ENCODE results near the gene TLK2.
"Not testable (repeated sequence)": the region's sequence is repeated elsewhere in the genome, so short reads cannot be mapped to it uniquely, and the experiment has no call there.

The TLK2 gene

GRCh38 chr17:62490990-62491389, 12.4 kb downstream of the TLK2 start:
- H3K4me3 ChIP-seq (ENCODE audit: low read depth, low read length); in situ Hi-C loops (cut with HindIII; ENCODE audit: low pct_ligation_motif_present, low sequenced_read_pairs); DNase-seq; H3K27me3 ChIP-seq (replicated peaks); H3K36me3 ChIP-seq (replicated peaks); H3K27ac ChIP-seq: not testable (repeated sequence)

- H3K4me3 ChIP-seq (ENCODE audit: low read depth, low read length); H3K27me3 ChIP-seq (replicated peaks); H3K27ac ChIP-seq; in situ Hi-C loops (cut with HindIII; ENCODE audit: low pct_ligation_motif_present, low sequenced_read_pairs); DNase-seq; H3K36me3 ChIP-seq (replicated peaks): not testable (repeated sequence)
These were observed 14.5 kb downstream of the TLK2 start for GRCh38 chr17:62493049-62493655.

GRCh38 chr17:62494073-62494472, 15.4 kb downstream of the TLK2 start:
- in situ Hi-C loops (cut with HindIII; ENCODE audit: low pct_ligation_motif_present, low sequenced_read_pairs); H3K36me3 ChIP-seq (replicated peaks); DNase-seq; H3K4me3 ChIP-seq (ENCODE audit: low read depth, low read length); H3K27me3 ChIP-seq (replicated peaks); H3K27ac ChIP-seq: not testable (repeated sequence)

GRCh38 chr17:62496344-62496743, 17.7 kb downstream of the TLK2 start:
- H3K4me3 ChIP-seq (ENCODE audit: low read depth, low read length); H3K27ac ChIP-seq; in situ Hi-C loops (cut with HindIII; ENCODE audit: low pct_ligation_motif_present, low sequenced_read_pairs); H3K27me3 ChIP-seq (replicated peaks); DNase-seq; H3K36me3 ChIP-seq (replicated peaks): not testable (repeated sequence)

- in situ Hi-C loops (cut with HindIII; ENCODE audit: low pct_ligation_motif_present, low sequenced_read_pairs); DNase-seq; H3K4me3 ChIP-seq (ENCODE audit: low read depth, low read length); H3K27ac ChIP-seq; H3K36me3 ChIP-seq (replicated peaks); H3K27me3 ChIP-seq (replicated peaks): not testable (repeated sequence)
These were observed 20.2 kb downstream of the TLK2 start for GRCh38 chr17:62498796-62499195.

- in situ Hi-C loops (cut with HindIII; ENCODE audit: low pct_ligation_motif_present, low sequenced_read_pairs); H3K4me3 ChIP-seq (ENCODE audit: low read depth, low read length); H3K36me3 ChIP-seq (replicated peaks); H3K27ac ChIP-seq; H3K27me3 ChIP-seq (replicated peaks); DNase-seq: not testable (repeated sequence)
These were observed 21.8 kb downstream of the TLK2 start for GRCh38 chr17:62500463-62500862.

- H3K4me3 ChIP-seq (ENCODE audit: low read depth, low read length); H3K36me3 ChIP-seq (replicated peaks); DNase-seq; in situ Hi-C loops (cut with HindIII; ENCODE audit: low pct_ligation_motif_present, low sequenced_read_pairs); H3K27ac ChIP-seq; H3K27me3 ChIP-seq (replicated peaks): not testable (repeated sequence)
These were observed 26.2 kb downstream of the TLK2 start for GRCh38 chr17:62504857-62505256.

GRCh38 chr17:62507191-62507836, 28.7 kb downstream of the TLK2 start:
- H3K27me3 ChIP-seq (replicated peaks); DNase-seq; H3K4me3 ChIP-seq (ENCODE audit: low read depth, low read length); H3K27ac ChIP-seq; in situ Hi-C loops (cut with HindIII; ENCODE audit: low pct_ligation_motif_present, low sequenced_read_pairs); H3K36me3 ChIP-seq (replicated peaks): not testable (repeated sequence)

GRCh38 chr17:62510247-62510819, 31.7 kb downstream of the TLK2 start:
- DNase-seq; H3K4me3 ChIP-seq (ENCODE audit: low read depth, low read length); in situ Hi-C loops (cut with HindIII; ENCODE audit: low pct_ligation_motif_present, low sequenced_read_pairs); H3K27me3 ChIP-seq (replicated peaks); H3K27ac ChIP-seq; H3K36me3 ChIP-seq (replicated peaks): not testable (repeated sequence)

GRCh38 chr17:62511014-62511413, 32.4 kb downstream of the TLK2 start:
- H3K27ac ChIP-seq; H3K36me3 ChIP-seq (replicated peaks); H3K27me3 ChIP-seq (replicated peaks); DNase-seq; H3K4me3 ChIP-seq (ENCODE audit: low read depth, low read length); in situ Hi-C loops (cut with HindIII; ENCODE audit: low pct_ligation_motif_present, low sequenced_read_pairs): not testable (repeated sequence)

GRCh38 chr17:62516376-62516775, 37.8 kb downstream of the TLK2 start:
- H3K4me3 ChIP-seq (ENCODE audit: low read depth, low read length); H3K27me3 ChIP-seq (replicated peaks); in situ Hi-C loops (cut with HindIII; ENCODE audit: low pct_ligation_motif_present, low sequenced_read_pairs): not testable (repeated sequence)

GRCh38 chr17:62521295-62521694, 42.7 kb downstream of the TLK2 start:
- H3K4me3 ChIP-seq (ENCODE audit: low read depth, low read length); H3K27ac ChIP-seq; in situ Hi-C loops (cut with HindIII; ENCODE audit: low pct_ligation_motif_present, low sequenced_read_pairs); DNase-seq; H3K27me3 ChIP-seq (replicated peaks); H3K36me3 ChIP-seq (replicated peaks): not testable (repeated sequence)

More at GRCh38 chr17:62516376-62516775, 37.8 kb downstream of the TLK2 start:
- H3K36me3 ChIP-seq (replicated peaks); H3K27ac ChIP-seq; DNase-seq: not testable (repeated sequence)

- H3K4me3 ChIP-seq (ENCODE audit: low read depth, low read length); H3K27me3 ChIP-seq (replicated peaks); DNase-seq; in situ Hi-C loops (cut with HindIII; ENCODE audit: low pct_ligation_motif_present, low sequenced_read_pairs); H3K27ac ChIP-seq: not testable (repeated sequence)
- peaks cover 12% of the 10 kb centered on the region for H3K36me3 ChIP-seq (replicated peaks)
These were observed 45.5 kb downstream of the TLK2 start for GRCh38 chr17:62524077-62524476.

- H3K27me3 ChIP-seq (replicated peaks); H3K4me3 ChIP-seq (ENCODE audit: low read depth, low read length); in situ Hi-C loops (cut with HindIII; ENCODE audit: low pct_ligation_motif_present, low sequenced_read_pairs); H3K27ac ChIP-seq: not testable (repeated sequence)
- peaks cover 12% of the 10 kb centered on the region for H3K36me3 ChIP-seq (replicated peaks)
- DNase-seq: peak; percentile 62
These were observed 46.7 kb downstream of the TLK2 start for GRCh38 chr17:62525317-62525716.

GRCh38 chr17:62530936-62531335, 52.3 kb downstream of the TLK2 start:
- H3K27ac ChIP-seq; DNase-seq; H3K27me3 ChIP-seq (replicated peaks); H3K36me3 ChIP-seq (replicated peaks); H3K4me3 ChIP-seq (ENCODE audit: low read depth, low read length); in situ Hi-C loops (cut with HindIII; ENCODE audit: low pct_ligation_motif_present, low sequenced_read_pairs): not testable (repeated sequence)
